Measurements from ENCODE around the gene GLG1. TPM values are rescaled to one million over a fixed set of nuclear protein-coding genes. Genes with fewer than 3 reads are reported as not detected.

Gene GLG1
- total and polyA plus RNA-seq, 7 donors, result 19.7 to 107 (median 60.1) TPM

DNA sequence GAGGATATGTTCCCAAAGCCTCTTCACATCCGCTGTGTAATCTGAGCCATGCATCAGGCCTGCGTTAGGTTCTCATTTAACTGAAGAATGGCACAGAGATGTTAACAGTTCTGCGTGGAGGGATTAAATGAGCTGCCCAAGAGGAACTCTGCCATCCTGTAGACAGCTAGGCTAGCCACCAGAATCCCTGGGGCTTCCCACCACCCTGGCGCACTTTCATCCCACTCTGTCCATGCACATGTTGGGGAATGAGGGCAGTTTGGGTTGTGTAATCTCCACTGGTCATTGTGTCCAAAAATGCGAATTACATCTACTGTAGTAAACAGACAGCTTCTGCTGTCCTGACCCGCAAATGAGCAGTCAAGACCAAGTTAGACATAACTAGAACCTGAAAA, 1.0 kb upstream of the GLG1 start:
- H3K4me3 ChIP-seq, result peak overlapping the region; percentile 75
- peak overlapping the region; percentile 93 for H3K27ac ChIP-seq
- peak; percentile 26 to 48 (median 30) for ATAC-seq
- H3K9me3 ChIP-seq, result no peaks in the 10 kb centered on the region
- WGBS, 3 donors, result 46 to 59% (median 58%) methylated on average over 6 of the region's 6 CpGs
- peak in 1 of 2 donors; percentile 52 for DNase-seq
- peaks cover 45% of the 10 kb centered on the region for H3K4me1 ChIP-seq
- no peaks in the 10 kb centered on the region for H3K27me3 ChIP-seq (ENCODE audit: insufficient read depth in 3 of 3, low read length in 2 of 3)
- TF ChIP-seq CTCF (IDR thresholded peaks at IDR 0.05), result no peak
- H3K36me3 ChIP-seq (ENCODE audit: insufficient read depth in 1 of 2, low read depth in 1 of 2), result no peaks in the 10 kb centered on the region
- intact Hi-C loops (cut with DNase I), result loop anchor here in 1 of 2 donors (5.0 to 10.0 kb wide), 2 partner anchors 57 to 311 kb away; partner anchors contain the start of genes PSMD7 and RFWD3

DNA sequence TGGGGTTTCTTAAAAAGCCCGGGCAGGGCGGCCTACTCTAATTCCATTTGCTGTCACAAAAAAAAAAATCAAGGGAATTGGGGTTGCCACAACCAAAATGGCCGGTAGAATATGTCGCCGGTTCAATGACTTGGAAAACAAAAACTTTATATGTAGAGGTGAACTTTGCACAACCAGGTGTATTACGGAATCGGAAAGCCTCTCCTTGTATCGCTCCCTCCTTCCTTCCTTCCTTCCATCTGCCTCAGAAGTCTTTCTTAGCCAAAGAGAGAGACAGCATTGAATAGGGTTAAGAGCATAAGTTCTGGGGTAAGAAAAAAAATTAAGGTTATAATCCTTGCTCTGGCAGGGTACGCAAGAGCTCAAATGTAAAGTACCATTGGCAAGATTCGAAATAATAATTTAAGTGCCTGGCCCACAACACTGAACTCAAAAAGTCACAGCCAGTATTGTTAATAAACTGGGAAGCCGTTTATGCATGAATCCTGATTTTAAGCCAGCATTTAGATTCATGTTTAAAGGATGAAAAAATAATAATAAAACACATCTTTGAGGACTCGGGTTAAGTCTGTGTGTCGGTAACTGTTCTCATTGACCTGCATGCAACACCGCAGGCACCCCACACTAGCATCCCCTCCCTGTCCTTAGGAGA, 522 bp upstream of the GLG1 start:
- H3K4me3 ChIP-seq, result peak overlapping the region; percentile 75
- no peaks in the 10 kb centered on the region for H3K36me3 ChIP-seq (ENCODE audit: insufficient read depth in 1 of 2, low read depth in 1 of 2)
- ATAC-seq (peak; percentile 58 to 68 (median 65)), DNase-seq (no peak)
- intact Hi-C loops (cut with DNase I), result loop anchor here in 1 of 2 donors (5.0 to 10.0 kb wide), 2 partner anchors 57 to 310 kb away; partner anchors contain the start of genes PSMD7 and RFWD3
- no peaks in the 10 kb centered on the region for H3K27me3 ChIP-seq (ENCODE audit: insufficient read depth in 3 of 3, low read length in 2 of 3)
- peak overlapping the region; percentile 93 for H3K27ac ChIP-seq
- H3K9me3 ChIP-seq, result no peaks in the 10 kb centered on the region
- TF ChIP-seq CTCF (IDR thresholded peaks at IDR 0.05), result no peak
- 6 to 12% (median 7%) methylated on average over 14 of the region's 14 CpGs for WGBS, 3 donors
- H3K4me1 ChIP-seq, result peaks cover 40% of the 10 kb centered on the region

- DNase-seq (no peak), ATAC-seq (peak in 3 of 4 donors; percentile 4 to 28 (median 22))
- H3K9me3 ChIP-seq, result no peaks in the 10 kb centered on the region
- TF ChIP-seq CTCF (IDR thresholded peaks at IDR 0.05), result no peak
- H3K27ac ChIP-seq, result peak overlapping the region; percentile 93
- H3K36me3 ChIP-seq (ENCODE audit: insufficient read depth in 1 of 2, low read depth in 1 of 2), result no peaks in the 10 kb centered on the region
- 2 to 3% (median 3%) methylated on average over 15 to 17 of the region's 17 CpGs for WGBS, 3 donors
- H3K4me3 ChIP-seq, result peak overlapping the region; percentile 75
- H3K4me1 ChIP-seq, result peaks cover 51% of the 10 kb centered on the region
- intact Hi-C loops (cut with DNase I), result loop anchor here in 1 of 2 donors (5.0 to 10.0 kb wide), 2 partner anchors 59 to 309 kb away; partner anchors contain the start of genes PSMD7 and RFWD3
- no peaks in the 10 kb centered on the region for H3K27me3 ChIP-seq (ENCODE audit: insufficient read depth in 3 of 3, low read length in 2 of 3)
Measured at GRCh38 chr16:74605746-74606520, 981 bp downstream of the GLG1 start.

GRCh38 chr16:74605332-74605731, 1.6 kb downstream of the GLG1 start:
- H3K27ac ChIP-seq, result peak overlapping the region; percentile 93
- 34 to 47% (median 38%) methylated on average over 6 of the region's 6 CpGs for WGBS, 3 donors
- H3K4me3 ChIP-seq, result peak overlapping the region; percentile 75
- ATAC-seq (no peak), DNase-seq (no peak)
- H3K36me3 ChIP-seq (ENCODE audit: insufficient read depth in 1 of 2, low read depth in 1 of 2), result no peaks in the 10 kb centered on the region
- no peaks in the 10 kb centered on the region for H3K9me3 ChIP-seq
- H3K4me1 ChIP-seq, result peaks cover 56% of the 10 kb centered on the region
- intact Hi-C loops (cut with DNase I), result loop anchor here in 1 of 2 donors (5.0 to 10.0 kb wide), 2 partner anchors 59 to 308 kb away; partner anchors contain the start of genes PSMD7 and RFWD3
- no peaks in the 10 kb centered on the region for H3K27me3 ChIP-seq (ENCODE audit: insufficient read depth in 3 of 3, low read length in 2 of 3)
- TF ChIP-seq CTCF (IDR thresholded peaks at IDR 0.05), result no peak

Measured in psoas muscle (tissue), 8 donors.